Measurements from ENCODE around the gene FBXL13. TPM values are rescaled to one million over a fixed set of nuclear protein-coding genes. Genes with fewer than 3 reads are reported as not detected.
"Not testable (repeated sequence)": the region's sequence is repeated elsewhere in the genome, so short reads cannot be mapped to it uniquely, and the experiment has no call there.

The FBXL13 gene
- total and polyA plus RNA-seq, 10 of the 15 experiments (the other 5 are each of a cell fraction or from before 2014, with no cell fraction given), result 0.08 to 0.95 (median 0.28) TPM; not detected in 2

DNA sequence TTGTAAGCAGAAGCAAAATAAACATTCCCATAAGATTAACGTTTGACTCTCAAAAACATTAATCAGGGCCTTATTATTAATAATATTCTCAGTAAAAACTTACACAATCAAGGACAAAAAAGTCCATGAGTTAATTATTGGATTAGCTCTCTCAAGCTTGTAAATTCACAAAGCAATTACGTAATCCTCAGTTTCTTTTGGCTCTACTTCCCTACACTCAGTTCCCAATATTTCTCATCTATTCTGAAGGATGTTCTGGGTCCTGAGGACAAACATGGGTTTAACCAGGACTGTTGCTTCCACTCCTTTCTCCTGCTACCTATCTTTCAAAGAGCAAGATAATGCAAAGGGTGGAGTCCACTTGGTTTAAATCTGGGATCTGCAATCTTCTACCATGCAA is 15.1 kb downstream of the FBXL13 start:
- no peak for TF ChIP-seq MYB (IDR thresholded peaks at IDR 0.05; ENCODE audit: borderline replicate concordance, low read depth, low read length)
- Histone ChIP-seq H4K20me1 (ENCODE audit: control insufficient read depth, insufficient read depth) (no peaks in the 10 kb centered on the region), H3K36me3 (ENCODE audit: control insufficient read depth in 2 of 2, insufficient read depth in 2 of 2, low read length in 1 of 2) (no peaks in the 10 kb centered on the region), H3K9me3 (replicated peaks; ENCODE audit: control insufficient read depth, insufficient read depth, low read length) (no peaks in the 10 kb centered on the region), H3K27ac (ENCODE audit: control insufficient read depth, insufficient read depth) (no peak overlapping the region), H3K79me2 (ENCODE audit: control insufficient read depth, insufficient read depth, low read length) (no peaks in the 10 kb centered on the region), H3K4me2 (ENCODE audit: control insufficient read depth, insufficient read depth) (no peak overlapping the region), H2AFZ (ENCODE audit: control insufficient read depth, low read depth, low read length) (no peak overlapping the region), H3K9ac (ENCODE audit: control insufficient read depth, insufficient read depth, low read length) (no peak overlapping the region), H3K4me1 (ENCODE audit: control insufficient read depth, insufficient read depth, low read length) (no peaks in the 10 kb centered on the region), H3K4me3 (no peak overlapping the region), H3K27me3 (replicated peaks in 1 of 2; ENCODE audit: control insufficient read depth in 2 of 2, insufficient read depth in 2 of 2, low read length in 1 of 2) (no peaks in the 10 kb centered on the region; a peak in 1 of 4 replicates)
- in situ Hi-C loops (cut with MboI) (no loop called here), intact Hi-C loops (cut with micrococcal nuclease; ENCODE audit: unreplicated experiment) (no loop called here)
- CTCF ChIA-PET, result interaction anchor here (0.8 to 1.9 kb wide), 3 partner anchors 9 to 284 kb away, joined by 3 to 6 read pairs (median 3); no protein-coding TSS in a partner anchor
- ATAC-seq, result no peak
- no peak for DNase-seq (ENCODE audit: low read depth, low spot score)
- POLR2A ChIA-PET, result no interaction called here
- FAIRE-seq, result no peak
- no TSS peak for BruUV-seq (replicated peaks)
- RAD21 ChIA-PET (ENCODE audit: unreplicated experiment), result interaction anchor here (1.0 to 2.1 kb wide), 3 partner anchors 10 to 301 kb away, joined by 3 to 8 read pairs (median 3); no protein-coding TSS in a partner anchor
- SMC1A ChIA-PET (ENCODE audit: uncharacterized antibody, unreplicated experiment), result interaction anchor here (1.0 kb wide), 1 partner anchor 11 kb away, joined by 4 read pairs; no protein-coding TSS in a partner anchor
- WGBS (ENCODE audit: insufficient coverage, insufficient replicate concordance, low lambda C conversion rate, missing lambda C conversion rate), result 25% methylated on average over 2 of the region's 2 CpGs

DNA sequence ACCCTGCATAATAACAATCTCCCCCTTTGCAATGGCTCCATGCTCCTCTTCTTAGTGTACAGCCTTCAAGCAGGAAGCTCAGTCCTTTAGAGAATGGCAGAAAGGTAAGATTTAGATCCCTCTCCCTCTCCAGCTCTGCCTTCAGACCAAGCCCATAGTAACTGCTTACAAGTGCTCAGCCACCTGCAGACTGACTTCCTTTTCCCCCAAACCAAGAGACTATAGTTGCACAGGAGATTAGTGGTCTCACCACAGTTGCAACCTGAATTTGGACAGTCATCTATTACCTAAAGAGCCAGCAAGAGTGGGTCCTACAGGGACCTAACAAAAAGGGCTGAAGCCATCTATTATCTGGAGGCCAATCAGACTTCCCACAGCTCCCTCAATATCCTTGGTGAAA is 16.5 kb downstream of the FBXL13 start:
- Histone ChIP-seq H3K4me1 (ENCODE audit: control insufficient read depth, insufficient read depth, low read length) (no peaks in the 10 kb centered on the region), H3K36me3 (ENCODE audit: control insufficient read depth in 2 of 2, insufficient read depth in 2 of 2, low read length in 1 of 2) (no peaks in the 10 kb centered on the region), H3K9ac (ENCODE audit: control insufficient read depth, insufficient read depth, low read length) (no peak overlapping the region), H4K20me1 (ENCODE audit: control insufficient read depth, insufficient read depth) (no peaks in the 10 kb centered on the region), H3K27me3 (replicated peaks in 1 of 2; ENCODE audit: control insufficient read depth in 2 of 2, insufficient read depth in 2 of 2, low read length in 1 of 2) (no peaks in the 10 kb centered on the region; a peak in 1 of 4 replicates), H2AFZ (ENCODE audit: control insufficient read depth, low read depth, low read length) (no peak overlapping the region), H3K4me3 (no peak overlapping the region), H3K79me2 (ENCODE audit: control insufficient read depth, insufficient read depth, low read length) (no peaks in the 10 kb centered on the region), H3K9me3 (replicated peaks; ENCODE audit: control insufficient read depth, insufficient read depth, low read length) (no peaks in the 10 kb centered on the region), H3K4me2 (ENCODE audit: control insufficient read depth, insufficient read depth) (no peak overlapping the region), H3K27ac (ENCODE audit: control insufficient read depth, insufficient read depth) (no peak overlapping the region)
- ChIA-PET RAD21 (ENCODE audit: unreplicated experiment) (interaction anchor here (1.3 to 2.1 kb wide), 2 partner anchors 298 to 300 kb away, joined by 3 to 8 read pairs; no protein-coding TSS in a partner anchor), CTCF (interaction anchor here (1.6 to 1.9 kb wide), 2 partner anchors 10 to 17 kb away, joined by 6 read pairs; partner anchors contain the start of gene ARMC10), SMC1A (ENCODE audit: uncharacterized antibody, unreplicated experiment) (interaction anchor here (0.7 to 0.8 kb wide), 2 partner anchors 7 to 300 kb away, joined by 3 to 4 read pairs; no protein-coding TSS in a partner anchor), POLR2A (interaction anchor here (0.6 kb wide), 1 partner anchor 300 kb away, joined by 3 read pairs; no protein-coding TSS in a partner anchor)
- BruUV-seq (replicated peaks), result no TSS peak
- DNase-seq (ENCODE audit: low read depth, low spot score), result no peak
- no peak for FAIRE-seq
- in situ Hi-C loops (cut with MboI), result no loop called here
- intact Hi-C loops (cut with micrococcal nuclease; ENCODE audit: unreplicated experiment), result no loop called here
- no peak for ATAC-seq
- TF ChIP-seq RFX5 (IDR thresholded peaks at IDR 0.05; ENCODE audit: low read depth, low read length), result peak; percentile 39; the same call in 1 of the 2 replicates
- no peak for TF ChIP-seq ZSCAN29 (IDR thresholded peaks at IDR 0.05)

DNA sequence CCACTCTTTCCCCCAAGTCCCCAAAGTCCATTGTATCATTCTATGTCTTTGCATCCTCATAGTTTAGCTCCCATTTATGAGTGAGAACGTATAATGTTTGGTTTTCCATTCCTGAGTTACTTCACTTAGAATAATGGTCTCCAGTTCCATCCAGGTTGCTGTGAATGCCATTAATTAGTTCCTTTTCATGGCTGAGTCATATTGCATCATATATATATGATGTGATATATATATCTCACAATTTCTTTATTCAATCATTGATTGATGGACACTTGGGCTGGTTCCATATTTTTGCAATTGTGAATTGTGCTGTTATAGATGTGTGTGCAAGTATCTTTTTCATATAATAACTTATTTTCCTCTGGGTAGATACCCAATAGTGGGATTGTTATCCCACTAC is 18.6 kb downstream of the FBXL13 start:
- FAIRE-seq; intact Hi-C loops (cut with micrococcal nuclease; ENCODE audit: unreplicated experiment); H3K27me3 ChIP-seq (replicated peaks in 1 of 2; ENCODE audit: control insufficient read depth in 2 of 2, insufficient read depth in 2 of 2, low read length in 1 of 2); H4K20me1 ChIP-seq (ENCODE audit: control insufficient read depth, insufficient read depth); H3K36me3 ChIP-seq (ENCODE audit: control insufficient read depth in 2 of 2, insufficient read depth in 2 of 2, low read length in 1 of 2); CTCF ChIA-PET; H3K4me2 ChIP-seq (ENCODE audit: control insufficient read depth, insufficient read depth); SMC1A ChIA-PET (ENCODE audit: uncharacterized antibody, unreplicated experiment); H3K27ac ChIP-seq (ENCODE audit: control insufficient read depth, insufficient read depth); in situ Hi-C loops (cut with MboI); DNase-seq (ENCODE audit: low read depth, low spot score); H3K4me1 ChIP-seq (ENCODE audit: control insufficient read depth, insufficient read depth, low read length); H3K79me2 ChIP-seq (ENCODE audit: control insufficient read depth, insufficient read depth, low read length); H3K9ac ChIP-seq (ENCODE audit: control insufficient read depth, insufficient read depth, low read length); ATAC-seq; POLR2A ChIA-PET; BruUV-seq (replicated peaks); H3K4me3 ChIP-seq; H3K9me3 ChIP-seq (replicated peaks; ENCODE audit: control insufficient read depth, insufficient read depth, low read length); H2AFZ ChIP-seq (ENCODE audit: control insufficient read depth, low read depth, low read length); RAD21 ChIA-PET (ENCODE audit: unreplicated experiment): not testable (repeated sequence)
- WGBS (ENCODE audit: insufficient coverage, insufficient replicate concordance, low lambda C conversion rate, missing lambda C conversion rate), result 25% methylated on average over 1 of the region's 1 CpG

All from GM12878 (cell line).